Fibroblast of lung (primary cell): ENCODE data around the gene DBNDD1. TPM values are rescaled to one million over a fixed set of nuclear protein-coding genes. Genes with fewer than 3 reads are reported as not detected.

ENCODE experiments used
- DNase-seq, 2 donors: peaks; one replicate each; pipeline versions ENCODE4 v3.0.0 to v3.0.0-alpha.2; 2010; ENCODE audit warnings: low read depth in 2 of 2
- H2AFZ ChIP-seq: 2 replicates; pipeline ENCODE4 v1.5.1; 2012; ENCODE audit warnings: low read length, control low read depth, inconsistent platforms
- H3K27ac ChIP-seq: 2 replicates; pipeline ENCODE4 v1.5.1; 2011; ENCODE audit warnings: low read length, control low read depth; ENCODE audit not compliant: insufficient read depth
- H3K27me3 ChIP-seq: 2 replicates; pipeline ENCODE4 v1.5.1; 2011; ENCODE audit warnings: mild to moderate bottlenecking, low read length; ENCODE audit not compliant: control insufficient read depth, insufficient read depth
- H3K36me3 ChIP-seq: 2 replicates; pipeline ENCODE4 v1.5.1; 2011; ENCODE audit warnings: low read length; ENCODE audit not compliant: control insufficient read depth, insufficient read depth
- H3K4me1 ChIP-seq: 2 replicates; pipeline ENCODE4 v1.5.1; 2011; ENCODE audit warnings: low read length; ENCODE audit not compliant: control insufficient read depth, insufficient read depth; ENCODE audit errors: extremely low read depth
- H3K4me2 ChIP-seq: 2 replicates; pipeline ENCODE4 v1.5.1; 2011; ENCODE audit warnings: low read length, control low read depth; ENCODE audit not compliant: insufficient read depth; ENCODE audit errors: extremely low read depth
- H3K4me3 ChIP-seq, 4 experiments: fragments of 200-600 bp in 1 of 4; sonication (generic) in 1 of 4; replicated peaks in 1 of 4; 2 replicates each; pipeline ENCODE4 v1.5.1; 2011 to 2016; ENCODE audit warnings: low read length in 4 of 4, low read depth in 3 of 4, mild to moderate bottlenecking in 3 of 4, control low read depth in 2 of 4, inconsistent platforms in 1 of 4, mixed read lengths in 1 of 4; ENCODE audit not compliant: insufficient read depth in 1 of 4; ENCODE audit errors: control extremely low read depth in 1 of 4
- H3K79me2 ChIP-seq: 2 replicates; pipeline ENCODE4 v1.5.1; 2012; ENCODE audit warnings: mild to moderate bottlenecking, low read length, inconsistent platforms; ENCODE audit not compliant: control insufficient read depth, insufficient read depth
- H3K9ac ChIP-seq: 2 replicates; pipeline ENCODE4 v1.5.1; 2011; ENCODE audit warnings: mild to moderate bottlenecking, low read length, control low read depth; ENCODE audit not compliant: insufficient read depth
- H3K9me3 ChIP-seq: 2 replicates; pipeline ENCODE4 v1.5.1; 2012; ENCODE audit warnings: low read depth, low read length; ENCODE audit not compliant: control insufficient read depth, insufficient read depth
- H4K20me1 ChIP-seq: 2 replicates; pipeline ENCODE4 v1.5.1; 2011; ENCODE audit warnings: low read length; ENCODE audit not compliant: control insufficient read depth, insufficient read depth; ENCODE audit errors: extremely low read depth
- EZH2 ChIP-seq: IDR thresholded peaks from 2 replicates; pipeline ENCODE4 v1.5.1; 2012; ENCODE audit warnings: low read length, control low read depth, mild to moderate bottlenecking; ENCODE audit errors: missing control alignments
- polyA plus RNA-seq, 2 donors: library from polyadenylated mRNA; depleted of rRNA in 1 of 2; stranded (reverse) in 1 of 2; unstranded in 1 of 2; fragments of >200 nt; gene quantifications; 2 replicates each; pipeline ENCODE4 v1.2.1, GENCODE V29; 2011 to 2012; ENCODE audit warnings: missing spikeins in 1 of 2
- total RNA-seq: library from RNA; depleted of rRNA; stranded (reverse); fragments of >200 nt; gene quantifications from 2 replicates; pipeline ENCODE4 v1.2.1, GENCODE V29; 2014
- TF ChIP-seq, protein P1 (sequence below), 2 donors: IDR thresholded peaks in 1 of 2; conservative IDR thresholded peaks in 1 of 2; 1 replicate in 1 of 2; 2 replicates in 1 of 2; pipeline ENCODE4 v1.5.1; 2011 to 2012; ENCODE audit warnings: low read length in 2 of 2, control low read depth in 1 of 2, inconsistent platforms in 1 of 2, low read depth in 1 of 2, mild to moderate bottlenecking in 1 of 2

DBNDD1 gene
- total and polyA plus RNA-seq, 2 donors (not counting 1 experiment from before 2014, with no cell fraction given): 2.1 to 3.6 TPM

GRCh38 chr16:90032674-90033331 is 13.5 kb upstream of the DBNDD1 start:
- H3K79me2 ChIP-seq: no peaks in the 10 kb centered on the region
- no peak overlapping the region for H3K4me3 ChIP-seq
- no peak overlapping the region for H3K4me2 ChIP-seq
- peaks cover 14% of the 10 kb centered on the region for H3K36me3 ChIP-seq
- no peaks in the 10 kb centered on the region for H3K9me3 ChIP-seq
- no peaks in the 10 kb centered on the region for H3K27me3 ChIP-seq
- peaks cover 4% of the 10 kb centered on the region for H4K20me1 ChIP-seq
- no peak overlapping the region for H3K9ac ChIP-seq
- H3K27ac ChIP-seq: no peak overlapping the region
- no peaks in the 10 kb centered on the region for H3K4me1 ChIP-seq
- peak; percentile 28 to 63 for DNase-seq
- no peak overlapping the region for H2AFZ ChIP-seq
- no peak for TF ChIP-seq EZH2
- TF ChIP-seq, protein P1, sequence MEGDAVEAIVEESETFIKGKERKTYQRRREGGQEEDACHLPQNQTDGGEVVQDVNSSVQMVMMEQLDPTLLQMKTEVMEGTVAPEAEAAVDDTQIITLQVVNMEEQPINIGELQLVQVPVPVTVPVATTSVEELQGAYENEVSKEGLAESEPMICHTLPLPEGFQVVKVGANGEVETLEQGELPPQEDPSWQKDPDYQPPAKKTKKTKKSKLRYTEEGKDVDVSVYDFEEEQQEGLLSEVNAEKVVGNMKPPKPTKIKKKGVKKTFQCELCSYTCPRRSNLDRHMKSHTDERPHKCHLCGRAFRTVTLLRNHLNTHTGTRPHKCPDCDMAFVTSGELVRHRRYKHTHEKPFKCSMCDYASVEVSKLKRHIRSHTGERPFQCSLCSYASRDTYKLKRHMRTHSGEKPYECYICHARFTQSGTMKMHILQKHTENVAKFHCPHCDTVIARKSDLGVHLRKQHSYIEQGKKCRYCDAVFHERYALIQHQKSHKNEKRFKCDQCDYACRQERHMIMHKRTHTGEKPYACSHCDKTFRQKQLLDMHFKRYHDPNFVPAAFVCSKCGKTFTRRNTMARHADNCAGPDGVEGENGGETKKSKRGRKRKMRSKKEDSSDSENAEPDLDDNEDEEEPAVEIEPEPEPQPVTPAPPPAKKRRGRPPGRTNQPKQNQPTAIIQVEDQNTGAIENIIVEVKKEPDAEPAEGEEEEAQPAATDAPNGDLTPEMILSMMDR (conservative IDR thresholded peaks at IDR 0.05 in 1 of 2, IDR thresholded peaks at IDR 0.05 in 1 of 2; ENCODE audit: low read depth in 1 of 2, low read length in 2 of 2): no peak

GRCh38 chr16:90031931-90032673 is 12.8 kb upstream of the DBNDD1 start:
- H3K9ac ChIP-seq: no peak overlapping the region
- DNase-seq: peak; percentile 30 to 70
- H3K36me3 ChIP-seq: peaks cover 13% of the 10 kb centered on the region
- no peak overlapping the region for H2AFZ ChIP-seq
- no peaks in the 10 kb centered on the region for H3K4me1 ChIP-seq
- H4K20me1 ChIP-seq: peaks cover 4% of the 10 kb centered on the region
- H3K9me3 ChIP-seq: no peaks in the 10 kb centered on the region
- no peaks in the 10 kb centered on the region for H3K79me2 ChIP-seq
- no peak overlapping the region for H3K4me2 ChIP-seq
- no peak overlapping the region for H3K27ac ChIP-seq
- H3K4me3 ChIP-seq: no peak overlapping the region
- TF ChIP-seq EZH2: no peak
- TF ChIP-seq, protein P1 (conservative IDR thresholded peaks at IDR 0.05 in 1 of 2, IDR thresholded peaks at IDR 0.05 in 1 of 2; ENCODE audit: low read depth in 1 of 2, low read length in 2 of 2): no peak
- H3K27me3 ChIP-seq: no peaks in the 10 kb centered on the region

DNA sequence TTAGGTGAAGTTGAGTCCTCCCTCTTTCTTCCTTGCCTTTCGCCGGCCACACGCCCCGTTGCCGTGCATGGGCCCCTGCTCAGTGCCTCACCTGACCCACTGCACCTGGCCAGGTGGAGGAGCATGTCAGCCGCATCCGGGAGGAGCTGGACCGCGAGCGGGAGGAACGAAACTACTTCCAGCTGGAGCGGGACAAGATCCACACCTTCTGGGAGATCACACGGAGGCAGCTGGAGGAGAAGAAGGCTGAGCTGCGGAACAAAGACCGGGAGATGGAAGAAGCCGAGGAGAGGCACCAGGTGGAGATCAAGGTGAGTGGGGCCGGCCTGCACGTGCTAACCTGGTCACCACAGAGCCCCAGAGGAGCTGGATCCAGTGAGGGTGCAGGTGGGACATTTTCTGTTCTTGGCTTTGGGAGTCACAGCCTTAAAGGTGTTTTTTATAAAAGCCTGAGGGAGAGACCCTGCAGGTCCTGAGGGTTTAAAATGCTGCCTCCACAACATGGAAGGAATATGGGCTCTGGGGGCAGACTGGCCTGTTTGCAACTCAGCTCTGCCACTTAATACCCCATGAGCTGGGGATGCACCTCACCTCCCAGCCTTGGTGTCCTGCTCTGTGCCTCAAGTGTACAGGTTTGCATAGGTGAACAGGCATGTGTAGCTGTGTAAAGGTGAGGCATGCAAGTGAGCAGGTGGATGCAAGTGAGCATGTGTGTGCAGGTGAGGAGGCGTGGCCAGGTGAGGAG is 12.1 kb upstream of the DBNDD1 start:
- H3K36me3 ChIP-seq: peaks cover 9% of the 10 kb centered on the region
- H3K4me1 ChIP-seq: no peaks in the 10 kb centered on the region
- no peaks in the 10 kb centered on the region for H3K27me3 ChIP-seq
- peak; percentile 35 for TF ChIP-seq EZH2
- TF ChIP-seq, protein P1 (conservative IDR thresholded peaks at IDR 0.05 in 1 of 2, IDR thresholded peaks at IDR 0.05 in 1 of 2; ENCODE audit: low read depth in 1 of 2, low read length in 2 of 2): no peak
- H3K27ac ChIP-seq: no peak overlapping the region
- no peak for DNase-seq
- no peak overlapping the region for H3K9ac ChIP-seq
- H3K4me3 ChIP-seq: no peak overlapping the region
- H2AFZ ChIP-seq: no peak overlapping the region
- no peak overlapping the region for H3K4me2 ChIP-seq
- H3K79me2 ChIP-seq: no peaks in the 10 kb centered on the region
- H3K9me3 ChIP-seq: no peaks in the 10 kb centered on the region
- peaks cover 4% of the 10 kb centered on the region for H4K20me1 ChIP-seq
